H7 (cell line): Measurements from ENCODE around the gene RSRP1. TPM values are rescaled to one million over a fixed set of nuclear protein-coding genes. Genes with fewer than 3 reads are reported as not detected.
"Not testable (repeated sequence)": the region's sequence is repeated elsewhere in the genome, so short reads cannot be mapped to it uniquely, and the experiment has no call there.

Experiments
- DNase-seq: peaks from one replicate; pipeline ENCODE4 v3.0.0; 2012
- H3K27me3 ChIP-seq: 2 replicates; pipeline ENCODE4 v1.6.0; 2011; ENCODE audit warnings: mild to moderate bottlenecking, low read length; ENCODE audit not compliant: control insufficient read depth, insufficient read depth
- H3K36me3 ChIP-seq: replicated peaks from 2 replicates; pipeline ENCODE4 v1.5.1; 2011; ENCODE audit warnings: low read length; ENCODE audit not compliant: control insufficient read depth, insufficient read depth
- H3K4me3 ChIP-seq: 2 replicates; pipeline ENCODE4 v1.5.1; 2011; ENCODE audit warnings: low read depth, mild to moderate bottlenecking, control low read depth, low read length, moderate library complexity; ENCODE audit not compliant: insufficient read depth
- total RNA-seq: library from RNA; depleted of rRNA; stranded (reverse); fragments of >200 nt; shearing (Covaris generic); gene quantifications from 2 replicates; pipeline ENCODE4 v1.2.3, GENCODE V29; 2014

The RSRP1 gene
- total RNA-seq, 1 experiment from 2014 or later: 62.4 TPM

DNA sequence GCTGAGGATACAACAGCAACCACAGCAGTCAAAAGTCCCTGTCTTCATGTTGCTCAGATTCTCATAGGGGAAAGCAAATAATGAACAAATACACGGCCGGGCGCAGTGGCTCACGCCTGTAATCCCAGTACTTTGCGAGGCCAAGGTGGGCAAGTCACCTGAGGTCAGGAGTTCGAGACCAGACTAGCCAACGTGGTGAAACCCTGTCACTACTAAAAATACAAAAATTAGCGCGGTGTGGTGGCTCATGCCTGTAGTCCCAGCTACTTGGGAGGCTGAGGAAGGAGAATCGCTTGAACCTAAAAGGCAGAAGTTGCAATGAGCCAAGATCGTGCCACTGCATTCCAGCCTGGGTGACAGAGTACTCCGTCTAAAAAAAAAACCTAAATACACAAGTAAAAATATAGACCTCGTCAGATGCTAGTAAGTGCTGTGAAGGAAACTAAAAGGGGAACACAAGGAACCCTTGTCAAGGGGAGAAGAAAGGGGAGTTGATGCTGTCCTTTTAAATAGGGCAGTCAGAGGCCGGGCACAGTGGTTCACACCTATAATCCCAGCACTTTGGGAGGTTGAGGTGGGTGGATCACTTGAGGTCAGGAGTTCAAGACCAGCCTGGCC is 21.0 kb upstream of the RSRP1 start:
- H3K27me3 ChIP-seq, DNase-seq, H3K36me3 ChIP-seq: not testable (repeated sequence)
- H3K4me3 ChIP-seq: peak overlapping the region; percentile 35

DNA sequence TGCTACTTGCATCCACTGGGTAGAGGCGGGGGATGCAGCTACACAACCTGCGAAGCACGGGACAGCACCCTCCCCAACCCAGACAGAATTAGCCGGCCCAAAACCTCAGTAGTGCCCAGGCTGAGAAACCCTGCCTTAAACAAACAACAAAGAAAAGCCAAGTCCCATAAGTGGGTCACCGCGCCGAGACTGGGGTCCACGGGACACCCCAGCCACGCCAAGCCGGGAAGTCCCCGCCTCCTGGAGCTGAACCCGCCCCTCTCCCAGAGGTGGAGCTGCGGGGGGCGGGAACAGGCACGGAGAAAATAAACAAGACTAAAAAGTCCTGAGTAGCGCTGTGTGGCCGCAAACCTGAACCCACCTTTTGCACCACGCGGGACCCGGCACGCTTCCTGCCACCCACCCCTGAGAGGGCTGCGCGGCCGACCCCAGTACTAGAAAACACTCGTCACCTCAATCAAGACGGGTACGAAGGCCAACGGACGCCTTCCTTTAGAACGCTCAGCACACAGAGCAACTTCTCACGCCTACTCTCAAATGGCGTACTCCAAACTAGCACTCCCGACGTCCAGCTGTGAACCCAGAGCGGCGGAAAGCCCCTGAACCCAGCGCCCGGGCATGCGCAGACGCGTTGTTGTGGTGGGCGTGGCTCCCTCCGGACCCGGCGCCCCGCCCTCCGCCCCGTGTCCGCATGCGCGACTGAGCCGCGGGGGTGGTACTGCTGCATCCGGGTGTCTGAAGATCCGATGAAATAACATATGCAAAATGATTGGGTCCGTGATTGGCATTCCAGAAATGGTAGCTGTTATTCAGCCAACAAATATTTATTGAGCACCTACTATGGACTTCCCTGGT is 20.3 kb upstream of the RSRP1 start:
- H3K4me3 ChIP-seq: peak overlapping the region; percentile 49
- not testable (repeated sequence) for H3K36me3 ChIP-seq, H3K27me3 ChIP-seq
- peak; percentile 57 for DNase-seq

DNA sequence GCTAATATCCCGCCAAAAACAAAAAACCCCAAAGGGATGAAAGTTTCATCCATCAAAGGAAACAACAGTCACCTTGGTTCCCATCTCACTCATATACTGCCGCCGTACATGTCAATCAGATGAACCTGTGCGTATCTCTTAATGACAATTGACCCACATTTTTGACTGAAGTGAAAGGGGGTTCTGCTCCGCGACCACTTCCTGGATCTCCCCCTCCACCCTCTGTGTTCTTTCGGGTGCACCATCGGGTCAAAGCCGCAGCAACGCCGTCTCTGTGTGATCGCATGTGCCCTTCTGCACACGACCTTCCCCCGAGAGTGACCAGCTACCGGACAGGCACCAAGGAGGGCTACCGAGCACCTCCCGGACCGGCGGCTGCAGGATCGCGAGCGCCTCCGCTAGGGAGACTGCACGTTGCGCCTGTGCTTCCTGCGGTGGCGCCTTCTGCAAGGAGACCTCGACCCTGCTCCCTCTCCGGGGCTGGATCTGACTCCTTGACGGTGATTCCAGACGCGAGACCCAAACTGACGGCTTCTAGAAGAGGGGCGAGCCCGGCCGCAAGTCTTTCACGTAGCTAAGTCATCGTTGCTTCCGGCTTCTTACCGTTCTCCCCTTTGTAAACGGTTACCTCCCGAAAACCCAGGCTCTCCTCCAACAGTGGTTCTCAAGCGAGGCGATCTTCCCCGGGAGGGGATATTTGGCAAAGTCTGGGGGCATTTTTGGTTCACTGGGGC is 19.5 kb upstream of the RSRP1 start:
- not testable (repeated sequence) for H3K36me3 ChIP-seq, DNase-seq, H3K27me3 ChIP-seq

DNA sequence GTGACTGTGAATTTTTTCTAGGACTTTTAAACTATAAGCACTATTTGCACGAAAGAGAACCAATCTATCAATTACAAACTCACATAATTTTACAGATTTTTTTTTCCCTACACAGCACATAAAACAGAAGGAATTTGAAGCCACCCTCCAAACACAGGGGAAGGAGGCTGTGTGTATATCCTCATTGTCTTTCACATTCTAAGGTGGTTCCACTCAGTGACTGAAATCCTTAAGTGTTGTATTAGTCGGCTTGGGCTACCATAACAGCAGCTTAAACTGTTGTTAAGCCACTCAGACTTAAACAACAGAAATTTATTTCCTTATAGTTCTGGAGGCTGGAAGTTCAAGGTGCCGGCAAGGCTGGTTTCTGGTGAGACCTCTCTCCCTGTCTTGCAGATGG is 13.1 kb upstream of the RSRP1 start:
- H3K36me3 ChIP-seq, H3K4me3 ChIP-seq, H3K27me3 ChIP-seq, DNase-seq: not testable (repeated sequence)

More for the DNA sequence above, 19.5 kb upstream of the RSRP1 start:
- H3K4me3 ChIP-seq: peak overlapping the region; percentile 41

DNA sequence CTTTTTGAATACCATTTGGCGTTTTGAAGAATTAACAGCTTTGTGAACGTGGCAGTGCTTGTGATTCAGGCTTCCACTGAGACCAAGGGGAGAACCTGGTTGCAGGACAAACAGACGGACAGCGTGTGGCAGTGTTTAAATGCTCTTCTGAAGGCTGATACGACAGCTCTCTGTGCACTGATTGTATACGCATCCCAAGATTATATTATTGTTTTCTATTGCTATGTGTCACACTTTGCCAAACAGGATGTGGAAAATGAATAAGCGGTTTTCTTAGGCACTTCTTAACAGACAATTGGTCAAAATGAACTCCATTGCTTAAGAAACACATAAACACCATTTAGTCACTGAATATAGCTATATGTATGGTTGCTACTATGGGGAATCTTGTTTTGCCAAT is 12.6 kb upstream of the RSRP1 start:
- not testable (repeated sequence) for H3K4me3 ChIP-seq, H3K27me3 ChIP-seq, H3K36me3 ChIP-seq, DNase-seq

DNA sequence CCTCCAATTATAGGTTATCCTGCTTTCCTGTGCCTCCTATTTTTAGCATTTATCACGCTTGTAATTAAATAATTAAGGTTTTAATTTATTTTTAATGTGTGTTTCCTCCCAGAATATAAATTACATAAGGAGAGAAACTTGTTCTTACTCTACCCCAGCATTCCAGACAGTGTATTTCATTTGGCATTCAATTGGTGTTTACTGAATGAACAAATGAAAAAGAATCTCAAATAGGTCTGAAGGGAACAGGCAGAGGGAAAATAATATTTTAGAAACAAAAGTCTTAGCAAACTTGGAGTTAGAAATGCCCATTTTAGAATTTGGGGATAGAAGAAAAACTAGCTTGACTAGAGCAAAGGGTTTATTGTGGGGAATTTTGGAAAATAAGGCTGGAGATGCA is 9.9 kb upstream of the RSRP1 start:
- Histone ChIP-seq H3K4me3 (no peak overlapping the region), H3K27me3 (no peaks in the 10 kb centered on the region), H3K36me3 (no peaks in the 10 kb centered on the region)
- no peak for DNase-seq

DNA sequence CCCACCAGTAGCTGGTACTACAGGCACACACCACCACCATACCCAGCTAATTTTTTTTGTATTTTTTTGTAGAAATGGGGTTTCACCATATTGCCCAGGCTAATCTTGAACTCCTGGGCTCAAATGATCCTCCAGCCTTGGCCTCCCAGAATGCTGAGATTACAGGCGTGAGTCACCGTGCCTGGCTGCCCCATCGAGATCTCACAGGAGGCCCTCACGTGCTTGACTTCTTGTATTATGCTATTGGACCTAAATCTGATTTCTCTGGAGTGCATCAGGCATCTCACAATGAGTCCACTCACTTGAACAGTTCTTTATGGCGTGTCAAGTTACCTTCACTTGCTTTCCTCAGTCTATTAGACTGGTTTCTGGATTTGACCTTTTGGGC is 9.3 kb upstream of the RSRP1 start:
- Histone ChIP-seq H3K4me3 (no peak overlapping the region), H3K27me3 (no peaks in the 10 kb centered on the region), H3K36me3 (no peaks in the 10 kb centered on the region)
- DNase-seq: no peak

DNA sequence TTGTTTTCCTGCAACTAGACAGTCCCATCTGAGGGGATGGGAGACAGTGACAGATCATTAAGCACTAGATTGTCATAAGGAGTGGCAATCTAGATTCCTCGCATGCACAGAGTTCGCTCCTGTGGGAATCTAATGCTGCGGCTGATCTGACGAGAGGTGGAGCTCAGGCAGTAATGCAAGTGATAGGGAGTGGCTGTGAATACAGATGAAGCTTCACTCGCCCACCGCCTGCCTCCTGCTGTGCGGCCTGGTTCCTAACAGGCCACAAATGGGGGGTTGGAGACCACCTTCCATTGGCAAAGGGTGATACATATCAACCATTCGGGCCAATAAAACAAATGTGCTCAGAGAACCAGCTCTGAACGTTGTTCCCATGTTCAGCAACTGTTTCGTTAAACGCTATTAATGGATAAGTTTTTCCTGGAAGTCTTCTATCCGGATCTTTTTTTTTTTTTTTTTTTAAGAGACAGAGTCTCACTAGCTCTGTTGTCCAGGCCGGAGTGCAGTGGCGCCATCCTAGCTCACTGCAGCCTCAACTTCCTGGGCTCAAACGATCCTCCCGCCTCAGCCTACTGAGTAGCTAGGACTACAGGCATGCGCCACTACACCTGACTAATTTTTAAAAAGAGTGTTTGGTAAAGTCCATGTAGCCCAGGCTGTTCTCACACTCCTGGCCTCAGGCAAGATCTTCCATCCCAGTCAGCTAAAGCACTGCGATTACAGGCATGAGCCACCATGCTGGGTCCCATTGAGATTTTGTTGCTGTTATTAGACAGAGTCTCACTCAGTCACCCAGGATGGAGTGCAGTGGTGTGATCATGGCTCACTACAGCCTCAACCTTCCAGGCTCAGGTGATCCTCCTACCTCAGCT is 8.7 kb upstream of the RSRP1 start:
- H3K36me3 ChIP-seq: no peaks in the 10 kb centered on the region
- no peak overlapping the region for H3K4me3 ChIP-seq
- H3K27me3 ChIP-seq: no peaks in the 10 kb centered on the region
- DNase-seq: no peak

DNA sequence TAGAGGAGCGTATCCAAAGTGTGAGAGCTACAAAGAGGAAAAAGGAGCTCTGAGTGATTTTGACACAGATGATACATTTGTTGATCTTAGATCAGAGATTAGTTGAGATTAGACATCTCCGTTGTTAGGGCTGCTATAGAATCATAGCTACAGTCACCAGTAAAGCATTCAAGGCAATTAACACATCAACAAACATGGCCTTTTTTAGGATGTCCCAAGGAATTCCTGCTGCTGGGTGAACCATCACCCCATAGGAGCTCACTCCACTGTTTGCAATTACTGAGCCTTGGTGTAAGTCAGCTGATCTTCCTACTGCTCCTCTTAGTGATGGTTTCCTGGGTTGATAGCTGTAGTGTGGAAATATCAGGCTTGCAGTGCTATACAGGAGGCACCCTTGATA is 6.7 kb upstream of the RSRP1 start:
- Histone ChIP-seq H3K27me3 (no peaks in the 10 kb centered on the region), H3K36me3 (no peaks in the 10 kb centered on the region), H3K4me3 (no peak overlapping the region)
- peak; percentile 40 for DNase-seq

DNA sequence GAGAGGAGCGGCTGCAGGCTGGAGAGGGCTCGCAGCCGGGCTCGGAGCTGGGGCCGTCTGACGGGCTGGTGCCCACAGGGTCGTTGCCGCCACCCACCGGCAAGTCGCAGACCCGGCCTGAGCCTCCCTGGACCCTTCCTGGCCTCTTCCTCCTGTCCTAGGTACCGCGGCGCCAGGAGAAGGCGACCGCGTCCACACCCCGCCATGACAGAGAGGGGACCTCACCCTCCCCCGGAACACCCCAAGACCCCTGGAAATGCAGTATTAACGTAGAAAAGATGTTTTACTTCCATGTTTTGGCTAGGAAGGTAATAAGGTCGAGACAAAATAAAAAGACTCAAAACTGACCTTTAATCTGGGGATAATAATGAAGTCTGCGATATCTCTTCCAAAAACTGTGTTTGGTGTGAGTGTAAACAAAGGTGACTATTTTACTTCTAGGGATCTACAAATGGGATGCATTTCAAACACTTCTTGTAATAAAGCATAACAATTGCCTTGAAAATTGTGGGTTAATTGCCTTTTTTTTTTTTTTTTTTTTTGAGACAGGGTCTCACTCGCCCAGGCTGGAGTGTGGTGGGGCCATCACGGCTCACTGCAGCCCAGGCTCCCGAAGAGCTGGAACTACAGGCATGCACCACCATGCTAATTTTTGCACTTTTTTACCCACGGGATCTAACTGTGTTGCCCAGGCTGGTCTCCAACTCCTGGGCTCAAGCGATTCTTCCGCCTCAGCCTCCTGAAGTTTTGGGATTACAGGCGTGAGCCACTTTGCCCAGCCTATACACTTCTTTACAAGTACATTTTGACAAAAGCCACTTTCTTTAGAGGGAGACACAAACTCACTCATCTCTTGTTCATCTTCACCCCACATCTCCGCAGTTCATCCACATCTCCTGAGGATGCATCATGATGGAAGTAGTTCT is 838 bp upstream of the RSRP1 start:
- Histone ChIP-seq H3K4me3 (peak overlapping the region; percentile 82), H3K36me3 (peaks cover 17% of the 10 kb centered on the region), H3K27me3 (no peaks in the 10 kb centered on the region)
- DNase-seq: no peak

DNA sequence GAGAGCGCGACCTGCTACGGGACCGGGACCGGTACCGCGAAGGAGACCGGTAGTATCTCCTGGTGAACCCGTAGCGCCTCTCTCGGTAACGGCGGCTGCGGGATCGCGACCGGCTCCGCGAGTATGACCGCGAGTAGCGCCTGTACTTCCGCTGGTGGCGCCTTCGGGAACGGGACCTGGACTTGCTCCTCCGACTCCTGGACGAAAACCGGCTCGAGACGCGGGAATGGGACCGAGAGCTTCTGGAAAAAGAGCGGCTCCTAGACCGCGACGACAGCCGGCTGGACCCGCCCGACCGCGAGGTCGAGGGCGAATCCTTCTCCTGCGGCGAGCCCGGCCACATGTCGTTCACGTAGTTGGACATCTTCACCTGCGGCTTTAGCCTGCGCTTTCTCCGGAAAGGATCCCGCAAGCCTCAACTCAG is 642 bp downstream of the RSRP1 start:
- Histone ChIP-seq H3K36me3 (peaks cover 21% of the 10 kb centered on the region), H3K4me3 (peak overlapping the region; percentile 82), H3K27me3 (no peaks in the 10 kb centered on the region)
- DNase-seq: peak; percentile 52

DNA sequence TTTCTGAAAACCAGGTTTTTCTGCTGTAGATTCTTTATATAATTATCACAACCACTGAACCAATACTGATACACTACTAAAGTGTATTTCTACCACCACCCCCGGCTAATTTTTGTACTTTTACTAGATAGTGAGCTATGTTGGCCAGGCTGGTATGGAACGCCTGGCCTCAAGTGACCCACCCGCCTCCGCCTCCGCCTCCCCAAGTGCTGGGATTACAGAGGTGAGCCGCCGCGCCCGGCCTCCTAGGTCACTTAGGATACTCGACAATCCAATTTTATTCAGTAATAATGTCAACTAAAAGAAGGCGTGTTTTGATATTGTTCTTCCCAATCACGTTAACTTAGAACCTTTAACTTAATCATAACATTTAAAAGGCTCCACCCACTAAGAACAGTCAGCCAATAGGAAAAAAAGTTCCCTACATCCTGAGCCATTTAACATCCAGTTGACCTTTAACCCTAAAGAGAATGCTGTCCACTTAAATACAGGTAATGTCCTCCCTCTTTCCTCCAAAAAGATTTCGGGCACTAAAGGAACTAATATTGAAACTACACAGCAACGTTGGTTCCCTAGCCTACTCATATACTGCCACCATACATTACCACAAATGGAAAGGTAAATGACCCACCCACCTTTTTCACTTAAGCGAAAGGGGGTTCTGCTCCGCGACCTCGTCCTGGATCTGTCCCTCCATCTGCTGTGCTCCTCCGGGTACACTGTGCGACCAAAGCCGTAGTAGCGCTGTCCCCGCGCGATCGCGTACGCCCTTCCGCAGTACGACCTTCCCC is 1.2 kb downstream of the RSRP1 start:
- Histone ChIP-seq H3K4me3 (peak overlapping the region; percentile 82), H3K27me3 (no peaks in the 10 kb centered on the region), H3K36me3 (peaks cover 21% of the 10 kb centered on the region)
- peak; percentile 63 for DNase-seq

DNA sequence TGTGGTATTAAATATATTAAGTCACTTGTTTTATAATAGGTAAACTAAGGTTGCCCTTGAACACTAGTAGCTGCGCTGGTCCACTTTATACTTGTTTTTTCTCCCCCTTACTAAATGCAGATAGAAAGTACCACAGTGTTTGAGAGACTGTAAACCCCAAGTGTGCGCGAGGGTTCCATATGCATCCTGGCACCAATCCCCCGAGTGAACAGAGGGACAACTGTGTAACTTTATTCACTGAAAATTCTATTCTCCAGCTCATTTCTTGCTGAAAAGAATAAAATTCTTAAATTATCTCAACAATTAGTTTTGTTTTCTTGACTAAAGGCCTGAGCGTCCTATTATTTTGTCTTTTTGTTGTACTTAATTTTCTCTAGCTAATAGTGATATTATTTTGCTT is 1.9 kb downstream of the RSRP1 start:
- H3K27me3 ChIP-seq: no peaks in the 10 kb centered on the region
- peaks cover 21% of the 10 kb centered on the region for H3K36me3 ChIP-seq
- DNase-seq: no peak
- H3K4me3 ChIP-seq: no peak overlapping the region; the same call in 1 of the 2 replicates
